SK-N-SH (cell line): Measurements from ENCODE around the gene COX4I2. TPM values are rescaled to one million over a fixed set of nuclear protein-coding genes. Genes with fewer than 3 reads are reported as not detected.
A peak's percentile ranks its signal among the peaks of the same experiment; 100 is the strongest.

Experiments
- CTCF ChIA-PET: fragments of 300-600, 350-600 bp; formaldehyde crosslinking; extraction: SDS; loops from one replicate; lab custom pipeline; 2021; lab: Yijun Ruan, JAX
- POLR2A ChIA-PET: fragments of 350-600 bp; sonication (Branson Sonifier 250); formaldehyde crosslinking; extraction: SDS; loops from one replicate; lab custom pipeline; 2020; ENCODE audit warnings: antibody characterized with exemption, inconsistent platforms; lab: Yijun Ruan, JAX
- DNase-seq: peaks from one replicate; pipeline ENCODE4 v3.0.0; 2012
- H2AFZ ChIP-seq: fragments of 200-600 bp; sonication (generic); 2 replicates; pipeline ENCODE4 v1.8.1; 2016; ENCODE audit warnings: antibody characterized with exemption, mild to moderate bottlenecking, low read depth
- H3F3A ChIP-seq: fragments of 200-600 bp; sonication (generic); replicated peaks from 2 replicates; pipeline ENCODE3; 2016; ENCODE audit warnings: antibody characterized with exemption, mild to moderate bottlenecking; ENCODE audit not compliant: insufficient read depth
- H3K27ac ChIP-seq, 2 experiments: fragments of 200-500 bp in 1 of 2; fragments of 200-600 bp in 1 of 2; sonication (Bioruptor generic) in 1 of 2; sonication (generic), shearing (Covaris generic) in 1 of 2; 2 replicates each; pipeline versions ENCODE4 v1.5.1 to v1.6.1; 2014 to 2016; ENCODE audit warnings: low read depth in 2 of 2, inconsistent platforms in 1 of 2, low read length in 1 of 2, mild to moderate bottlenecking in 1 of 2, mixed read lengths in 1 of 2
- H3K27me3 ChIP-seq: fragments of 200-600 bp; sonication (generic), shearing (Covaris generic); 2 replicates; pipeline ENCODE4 v1.6.1; 2016; ENCODE audit warnings: mixed run types; ENCODE audit not compliant: insufficient read depth
- H3K36me3 ChIP-seq, 2 experiments: fragments of 200-500 bp in 1 of 2; fragments of 200-600 bp in 1 of 2; sonication (Bioruptor generic) in 1 of 2; sonication (generic) in 1 of 2; replicated peaks in 1 of 2; 2 replicates each; pipeline versions ENCODE3 to v1.5.1; 2014 to 2016; ENCODE audit warnings: low read length in 1 of 2, mild to moderate bottlenecking in 1 of 2; ENCODE audit not compliant: insufficient read depth in 2 of 2, control insufficient read depth in 1 of 2
- H3K4me1 ChIP-seq, 2 experiments: fragments of 200-500 bp in 1 of 2; fragments of 200-600 bp in 1 of 2; sonication (Bioruptor generic) in 1 of 2; sonication (generic), shearing (Covaris generic) in 1 of 2; 2 replicates each; pipeline versions ENCODE4 v1.5.1 to v1.6.1; 2014 to 2016; ENCODE audit warnings: low read depth in 1 of 2, low read length in 1 of 2, mixed run types in 1 of 2; ENCODE audit not compliant: insufficient read depth in 2 of 2, control insufficient read depth in 1 of 2
- H3K4me2 ChIP-seq: fragments of 200-600 bp; sonication (generic), shearing (Covaris generic); 2 replicates; pipeline ENCODE4 v1.6.1; 2017; ENCODE audit warnings: mixed run types
- H3K4me3 ChIP-seq, 2 experiments: fragments of 200-500 bp in 1 of 2; fragments of 200-600 bp in 1 of 2; sonication (Bioruptor generic) in 1 of 2; sonication (generic), shearing (Covaris generic) in 1 of 2; 2 replicates each; pipeline versions ENCODE4 v1.5.1 to v1.8.1; 2014 to 2016; ENCODE audit warnings: low read depth in 2 of 2, inconsistent platforms in 1 of 2, low read length in 1 of 2, mild to moderate bottlenecking in 1 of 2, mixed read lengths in 1 of 2, moderate library complexity in 1 of 2
- H3K79me2 ChIP-seq: fragments of 200-600 bp; sonication (generic); 2 replicates; pipeline ENCODE4 v1.8.1; 2017; ENCODE audit warnings: mild to moderate bottlenecking; ENCODE audit not compliant: insufficient read depth
- H3K9ac ChIP-seq: fragments of 200-600 bp; sonication (generic); 2 replicates; pipeline ENCODE4 v1.6.1; 2017; ENCODE audit warnings: mixed run types
- H3K9me2 ChIP-seq: fragments of 200-600 bp; sonication (generic); 2 replicates; pipeline ENCODE4 v1.6.1; 2017; ENCODE audit warnings: mixed run types
- H3K9me3 ChIP-seq: fragments of 200-600 bp; sonication (generic); 2 replicates; pipeline ENCODE4 v1.6.1; 2017; ENCODE audit warnings: mixed run types, mild to moderate bottlenecking, moderate library complexity
- H4K20me1 ChIP-seq: fragments of 200-600 bp; sonication (generic); 2 replicates; pipeline ENCODE4 v1.6.1; 2017; ENCODE audit warnings: mild to moderate bottlenecking, mixed run types; ENCODE audit not compliant: insufficient read depth
- EP300 ChIP-seq, 2 experiments: IDR thresholded peaks; 2 replicates each; pipeline versions ENCODE4 v1.4.0 to v1.6.1; 2012; ENCODE audit warnings: borderline replicate concordance in 1 of 2, low read depth in 1 of 2, low read length in 1 of 2
- EZH2phosphoT487 ChIP-seq: fragments of 200-600 bp; sonication (generic); IDR thresholded peaks from 2 replicates; pipeline ENCODE4 v1.6.1; 2017; ENCODE audit warnings: low read depth, mixed run types, mild to moderate bottlenecking, antibody characterized with exemption, moderate library complexity, borderline replicate concordance
- FOSL2 ChIP-seq: IDR thresholded peaks from 2 replicates; pipeline ENCODE4 v1.4.0; 2012; ENCODE audit warnings: low read depth, mild to moderate bottlenecking, moderate library complexity, borderline replicate concordance
- GATA2 ChIP-seq: sonication (generic); formaldehyde crosslinking; IDR thresholded peaks from 2 replicates; pipeline ENCODE4 v1.5.0; 2020; ENCODE audit warnings: mild to moderate bottlenecking, missing genetic modification reagents
- JUND ChIP-seq: IDR thresholded peaks from 2 replicates; pipeline ENCODE4 v1.4.0; 2012
- NRF1 ChIP-seq: IDR thresholded peaks from 2 replicates; pipeline ENCODE4 v1.6.1; 2012; ENCODE audit warnings: low read depth, mild to moderate bottlenecking, low read length
- POLR2AphosphoS5 ChIP-seq: IDR thresholded peaks from 2 replicates; pipeline ENCODE4 v1.6.1; 2012; ENCODE audit warnings: low read depth, low read length
- RAD21 ChIP-seq: IDR thresholded peaks from 2 replicates; pipeline ENCODE4 v1.6.1; 2012; ENCODE audit warnings: mild to moderate bottlenecking, low read length
- SIN3A ChIP-seq: IDR thresholded peaks from 2 replicates; pipeline ENCODE4 v1.6.1; 2012; ENCODE audit warnings: low read depth, mild to moderate bottlenecking, low read length, moderate library complexity, borderline replicate concordance
- SMC3 ChIP-seq: IDR thresholded peaks from 2 replicates; pipeline ENCODE4 v1.6.1; 2012; ENCODE audit warnings: low read depth, low read length, improper control_type of control experiment
- TCF12 ChIP-seq: IDR thresholded peaks from 2 replicates; pipeline ENCODE4 v1.4.0; 2012
- TEAD4 ChIP-seq: IDR thresholded peaks from 2 replicates; pipeline ENCODE4 v1.4.0; 2012; ENCODE audit warnings: mild to moderate bottlenecking, borderline replicate concordance; ENCODE audit not compliant: insufficient read depth
- USF1 ChIP-seq: IDR thresholded peaks from 2 replicates; pipeline ENCODE4 v1.4.0; 2012; ENCODE audit warnings: low read depth, borderline replicate concordance
- whole genome bisulfite sequencing: methylation state at CpG from one replicate; pipeline ENCODE4 v1.1.6; 2017; ENCODE audit warnings: low lambda C conversion rate; 5-methylcytosine and 5-hydroxymethylcytosine counted together
- polyA plus RNA-seq, 3 experiments: library from polyadenylated mRNA; depleted of rRNA; stranded (reverse); fragments of >200 nt; gene quantifications; 2 replicates each; pipeline ENCODE4 v1.2.3, GENCODE V29; 2012
- TF ChIP-seq, protein P1 (sequence below): fragments of 150-350 bp; IDR thresholded peaks from 2 replicates; pipeline ENCODE4 v1.6.1; 2017; ENCODE audit warnings: antibody characterized with exemption, low read length, low read depth, borderline replicate concordance

The COX4I2 gene
- polyA plus RNA-seq (2012; rRNA removed), result 0.21 TPM in 1 of 2 replicates, not detected in the other
- polyA plus RNA-seq (2012; cell fraction: cytosol; rRNA removed), result 0.39 TPM in 1 of 2 replicates, not detected in the other
- polyA plus RNA-seq (2012; cell fraction: nucleus; rRNA removed), result not detected in 2 replicates

GRCh38 chr20:31637660-31638059 lies at the start of gene COX4I2:
Gene COX4I2, plus strand, starts transcription at chr20:31637912. Its CDS starts 1,106 bp downstream, at chr20:31639018.
- POLR2A ChIA-PET, result no interaction called here
- peak; percentile 61 for DNase-seq
- H3K36me3 ChIP-seq, result no peaks in the 10 kb centered on the region
- no peaks in the 10 kb centered on the region for H4K20me1 ChIP-seq
- no peaks in the 10 kb centered on the region for H3K9me2 ChIP-seq
- no peak within 1 kb of the TSS for H2AFZ ChIP-seq
- TF ChIP-seq SMC3 (no peak), JUND (no peak), TCF12 (no peak), GATA2 (CRISPR knock-in tag) (no peak), FOSL2 (no peak), NRF1 (no peak), POLR2AphosphoS5 (no peak), USF1 (no peak), TEAD4 (no peak), EZH2phosphoT487 (no peak)
- H3K4me1 ChIP-seq, result peaks cover 0 to 31% of the 10 kb centered on the region in 2 experiments; a peak in 2 of 4 replicates
- no peak within 1 kb of the TSS for H3K4me3 ChIP-seq
- CTCF ChIA-PET, result interaction anchor here (1.5 to 3.9 kb wide), 3 partner anchors 16 to 25 kb away, joined by 6 to 21 read pairs (median 9); no protein-coding TSS in a partner anchor
- H3K27me3 ChIP-seq, result no peaks in the 10 kb centered on the region
- H3K79me2 ChIP-seq, result no peaks in the 10 kb centered on the region
- H3F3A ChIP-seq, result no peaks in the 10 kb centered on the region
- H3K9me3 ChIP-seq, result no peaks in the 10 kb centered on the region
- H3K9ac ChIP-seq, result no peak within 1 kb of the TSS
- H3K27ac ChIP-seq, result peak within 1 kb of the TSS in 1 of 2 experiments; percentile 88; a peak in 2 of 4 replicates
- 66% methylated on average over 15 of the region's 34 CpGs for WGBS
- H3K4me2 ChIP-seq, result no peak within 1 kb of the TSS

DNA sequence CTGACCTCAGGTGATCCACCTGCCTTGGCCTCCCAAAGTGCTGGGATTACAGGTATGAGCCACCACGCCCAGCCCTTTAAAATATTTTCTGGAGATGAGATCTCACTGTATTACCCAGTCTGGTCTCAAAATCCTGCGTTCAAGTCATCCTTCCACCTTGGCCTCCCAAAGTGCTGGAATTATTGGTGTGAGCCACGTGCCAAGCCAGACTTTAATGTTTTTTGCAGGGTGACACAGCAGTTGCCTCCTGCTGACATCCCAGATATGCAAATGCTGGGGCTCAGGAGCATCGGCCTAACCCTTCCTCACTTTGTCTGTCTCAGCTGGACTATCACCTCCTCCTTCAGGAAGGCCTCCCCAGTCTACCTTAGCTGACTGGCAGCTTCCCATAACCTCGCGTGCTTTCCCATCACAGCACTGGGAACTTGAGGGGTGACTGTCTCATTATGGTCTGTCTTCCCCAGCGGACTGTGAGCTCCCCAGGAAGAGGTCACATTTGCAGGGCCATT lies 46.9 kb upstream of the COX4I2 start:
- no peak overlapping the region for H2AFZ ChIP-seq
- no peak for DNase-seq
- H3K9me3 ChIP-seq, result no peaks in the 10 kb centered on the region
- CTCF ChIA-PET, result interaction anchor here (0.9 to 3.6 kb wide), 4 partner anchors 18 to 28 kb away, joined by 3 to 31 read pairs (median 8); no protein-coding TSS in a partner anchor
- TF ChIP-seq, protein P1, sequence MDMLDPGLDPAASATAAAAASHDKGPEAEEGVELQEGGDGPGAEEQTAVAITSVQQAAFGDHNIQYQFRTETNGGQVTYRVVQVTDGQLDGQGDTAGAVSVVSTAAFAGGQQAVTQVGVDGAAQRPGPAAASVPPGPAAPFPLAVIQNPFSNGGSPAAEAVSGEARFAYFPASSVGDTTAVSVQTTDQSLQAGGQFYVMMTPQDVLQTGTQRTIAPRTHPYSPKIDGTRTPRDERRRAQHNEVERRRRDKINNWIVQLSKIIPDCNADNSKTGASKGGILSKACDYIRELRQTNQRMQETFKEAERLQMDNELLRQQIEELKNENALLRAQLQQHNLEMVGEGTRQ, result no peak
- TF ChIP-seq POLR2AphosphoS5, result no peak
- no peak for TF ChIP-seq FOSL2
- TF ChIP-seq SIN3A, result no peak
- TF ChIP-seq RAD21, result no peak
- TF ChIP-seq EP300 (IDR thresholded peaks at IDR 0.05; ENCODE audit: borderline replicate concordance in 1 of 2, low read depth in 1 of 2, low read length in 1 of 2), result no peak
- TF ChIP-seq SMC3, result no peak
- no peak for TF ChIP-seq TCF12
- no peak overlapping the region for H3K9ac ChIP-seq
- H3K27ac ChIP-seq, result no peak overlapping the region
- H3K4me2 ChIP-seq, result no peak overlapping the region
- no peaks in the 10 kb centered on the region for H3K79me2 ChIP-seq
- peaks cover 4 to 6% of the 10 kb centered on the region in 2 experiments; a peak in 1 of 4 replicates for H3K4me1 ChIP-seq
- H4K20me1 ChIP-seq, result no peaks in the 10 kb centered on the region
- H3K4me3 ChIP-seq, result no peak overlapping the region
- peaks cover 22% of the 10 kb centered on the region for H3F3A ChIP-seq
- H3K9me2 ChIP-seq, result no peaks in the 10 kb centered on the region
- POLR2A ChIA-PET, result interaction anchor here (1.0 to 1.4 kb wide), 3 partner anchors 15 to 21 kb away, joined by 3 read pairs; partner anchors contain the start of gene ID1
- no peaks in the 10 kb centered on the region for H3K36me3 ChIP-seq
- 87% methylated on average over 7 of the region's 7 CpGs for WGBS
- H3K27me3 ChIP-seq, result no peaks in the 10 kb centered on the region
